ENCODE results near the gene PTPN1. TPM values are rescaled to one million over a fixed set of nuclear protein-coding genes. Genes with fewer than 3 reads are reported as not detected.
A peak's percentile ranks its signal among the peaks of the same experiment; 100 is the strongest.

The PTPN1 gene
- total RNA-seq, 4 donors from 2014 or later = 21.8 to 46.8 (median 44.4) TPM

GRCh38 chr20:50546729-50547314 is 36.6 kb downstream of the PTPN1 start:
- TF ChIP-seq CTCF (IDR thresholded peaks at IDR 0.05 in 4 of 5, conservative IDR thresholded peaks at IDR 0.05 in 1 of 5) (no peak), POLR2A (IDR thresholded peaks at IDR 0.05) (no peak)
- intact Hi-C loops (cut with DNase I; ENCODE audit: low total_unique reads) = no loop called here
- Histone ChIP-seq H3K36me3 (peaks cover 0 to 6% of the 10 kb centered on the region in 2 donors), H3K4me1 (peaks cover 16 to 59% of the 10 kb centered on the region in 2 donors), H3K4me3 (no peak overlapping the region), H3K9me3 (no peaks in the 10 kb centered on the region), H3K27ac (peak overlapping the region in 1 of 4 donors; percentile 28), H3K27me3 (no peaks in the 10 kb centered on the region)
- peak in 1 of 2 donors; percentile 62 for ATAC-seq
- no peak for DNase-seq
- in situ Hi-C loops (cut with MboI; ENCODE audit: low sequenced_read_pairs in 4 of 4) = no loop called here

DNA sequence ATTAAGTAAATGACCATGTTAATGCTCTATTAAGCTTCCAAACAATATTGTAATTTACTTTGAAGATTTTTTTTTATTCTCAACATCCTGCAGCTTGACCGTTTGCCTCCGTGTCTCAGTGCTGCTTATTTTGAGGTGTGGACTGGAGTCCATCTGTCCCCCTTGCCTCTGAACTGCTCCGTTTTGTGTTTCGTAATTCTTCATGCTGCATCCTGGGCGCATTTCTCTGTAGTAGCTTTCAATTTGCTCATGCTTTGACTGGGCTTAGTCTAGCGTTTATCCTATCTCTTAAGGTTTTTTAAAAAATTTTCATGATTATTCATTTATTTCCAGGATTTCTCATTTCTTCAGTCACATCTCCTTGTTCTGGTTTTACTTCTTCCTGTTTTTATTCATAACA is 37.8 kb downstream of the PTPN1 start:
- peaks cover 0 to 6% of the 10 kb centered on the region in 2 donors for H3K36me3 ChIP-seq
- H3K4me3 ChIP-seq = no peak overlapping the region
- DNase-seq (no peak), ATAC-seq (no peak)
- no peak overlapping the region for H3K27ac ChIP-seq
- H3K4me1 ChIP-seq = peaks cover 12 to 48% of the 10 kb centered on the region in 2 donors
- no peaks in the 10 kb centered on the region for H3K27me3 ChIP-seq
- no peaks in the 10 kb centered on the region for H3K9me3 ChIP-seq
- in situ Hi-C loops (cut with MboI; ENCODE audit: low sequenced_read_pairs in 4 of 4) = no loop called here
- TF ChIP-seq POLR2A (IDR thresholded peaks at IDR 0.05) = no peak
- no peak for TF ChIP-seq CTCF (IDR thresholded peaks at IDR 0.05 in 4 of 5, conservative IDR thresholded peaks at IDR 0.05 in 1 of 5)
- intact Hi-C loops (cut with DNase I; ENCODE audit: low total_unique reads) = no loop called here

DNA sequence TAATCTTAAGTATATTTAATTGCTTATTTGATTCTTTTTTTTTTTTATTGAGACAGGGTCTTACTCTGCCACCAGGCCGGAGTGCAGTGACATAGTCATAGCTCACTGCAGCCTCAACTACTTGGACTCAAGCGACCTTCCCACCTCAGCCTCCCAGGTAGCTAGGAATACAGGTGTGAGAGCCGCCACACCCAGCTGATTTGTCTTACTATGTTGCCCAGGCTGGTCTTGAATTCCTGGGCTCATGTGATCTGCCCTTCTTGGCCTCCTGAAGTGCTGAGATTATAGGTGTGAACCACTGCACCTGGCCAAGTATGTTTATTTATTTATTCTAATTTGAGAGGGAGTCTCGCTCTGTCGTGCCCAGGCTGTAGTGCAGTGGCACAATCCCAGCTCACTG is 38.2 kb downstream of the PTPN1 start:
- in situ Hi-C loops (cut with MboI; ENCODE audit: low sequenced_read_pairs in 4 of 4) = no loop called here
- no peak for TF ChIP-seq CTCF (IDR thresholded peaks at IDR 0.05 in 4 of 5, conservative IDR thresholded peaks at IDR 0.05 in 1 of 5)
- Histone ChIP-seq H3K4me3 (no peak overlapping the region), H3K36me3 (peaks cover 0 to 6% of the 10 kb centered on the region in 2 donors), H3K27me3 (no peaks in the 10 kb centered on the region), H3K27ac (no peak overlapping the region), H3K4me1 (peaks cover 12 to 44% of the 10 kb centered on the region in 2 donors), H3K9me3 (no peaks in the 10 kb centered on the region)
- intact Hi-C loops (cut with DNase I; ENCODE audit: low total_unique reads) = no loop called here
- DNase-seq = no peak
- ATAC-seq = no peak

GRCh38 chr20:50550531-50550930 is 40.3 kb downstream of the PTPN1 start:
- H3K36me3 ChIP-seq = peaks cover 0 to 6% of the 10 kb centered on the region in 2 donors
- H3K27ac ChIP-seq = no peak overlapping the region
- DNase-seq (no peak), ATAC-seq (no peak)
- in situ Hi-C loops (cut with MboI; ENCODE audit: low sequenced_read_pairs in 4 of 4) = no loop called here
- intact Hi-C loops (cut with DNase I; ENCODE audit: low total_unique reads) = no loop called here
- no peaks in the 10 kb centered on the region for H3K27me3 ChIP-seq
- H3K4me1 ChIP-seq = peaks cover 12 to 42% of the 10 kb centered on the region in 2 donors
- H3K4me3 ChIP-seq = no peak overlapping the region
- TF ChIP-seq POLR2A (IDR thresholded peaks at IDR 0.05) (no peak), CTCF (IDR thresholded peaks at IDR 0.05 in 4 of 5, conservative IDR thresholded peaks at IDR 0.05 in 1 of 5) (no peak)
- no peaks in the 10 kb centered on the region for H3K9me3 ChIP-seq

DNA sequence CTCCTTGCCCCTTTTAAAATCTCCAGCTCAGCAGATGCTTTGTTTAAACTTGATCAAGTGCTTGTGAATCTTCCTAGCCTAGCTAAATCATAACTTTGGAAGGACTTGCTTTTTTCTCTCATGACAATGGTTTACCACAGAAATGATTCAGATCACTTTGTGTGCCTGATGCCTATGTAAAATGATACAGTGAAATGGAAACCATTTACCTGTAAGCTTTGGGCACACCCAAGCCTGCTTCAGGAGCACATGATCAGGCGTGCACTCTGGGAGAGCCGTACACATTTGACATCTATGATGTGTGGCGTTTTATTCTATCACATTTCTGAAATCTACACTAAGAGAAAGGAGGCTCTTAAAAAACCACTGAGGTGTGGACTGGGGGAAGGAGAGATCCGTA is 41.1 kb downstream of the PTPN1 start:
- H3K27me3 ChIP-seq = no peaks in the 10 kb centered on the region
- H3K36me3 ChIP-seq = peaks cover 0 to 6% of the 10 kb centered on the region in 2 donors
- H3K9me3 ChIP-seq = no peaks in the 10 kb centered on the region
- DNase-seq (no peak), ATAC-seq (no peak)
- intact Hi-C loops (cut with DNase I; ENCODE audit: low total_unique reads) = no loop called here
- no peak overlapping the region for H3K27ac ChIP-seq
- H3K4me3 ChIP-seq = no peak overlapping the region
- peaks cover 10 to 42% of the 10 kb centered on the region in 2 donors for H3K4me1 ChIP-seq
- TF ChIP-seq CTCF (IDR thresholded peaks at IDR 0.05 in 4 of 5, conservative IDR thresholded peaks at IDR 0.05 in 1 of 5) = no peak
- no peak for TF ChIP-seq POLR2A (IDR thresholded peaks at IDR 0.05)
- in situ Hi-C loops (cut with MboI; ENCODE audit: low sequenced_read_pairs in 4 of 4) = no loop called here

Measured in gastrocnemius medialis (tissue), 4 donors.